GM21576 (cell line): ENCODE data around the gene AMZ2.
A peak's percentile ranks its signal among the peaks of the same experiment; 100 is the strongest.

Experiments
- ATAC-seq: cut with Tn5 transposase; IDR thresholded peaks from one replicate; pipeline ENCODE4 v1.9.1; 2021; ENCODE audit warnings: mild to moderate bottlenecking, moderate library complexity; ENCODE audit not compliant: unreplicated experiment

AMZ2 gene

GRCh38 chr17:68290268-68290954, 42.6 kb downstream of the AMZ2 start:
- ATAC-seq, result no peak

- ATAC-seq, result peak; percentile 33
These were observed 43.4 kb downstream of the AMZ2 start, which contains the start of the genes ARSG and SLC16A6 for GRCh38 chr17:68290955-68291835. Gene ARSG, plus strand, starts transcription at chr17:68291495. Its CDS starts 15,999 bp downstream, at chr17:68307494. Gene SLC16A6, minus strand, starts transcription at chr17:68291127. Its CDS starts 12,807 bp downstream, at chr17:68278320.

- ATAC-seq, result peak; percentile 48
These were observed 44.2 kb downstream of the AMZ2 start for GRCh38 chr17:68291836-68292688.

- ATAC-seq, result no peak
These were observed 44.8 kb downstream of the AMZ2 start for GRCh38 chr17:68292689-68293040.

DNA sequence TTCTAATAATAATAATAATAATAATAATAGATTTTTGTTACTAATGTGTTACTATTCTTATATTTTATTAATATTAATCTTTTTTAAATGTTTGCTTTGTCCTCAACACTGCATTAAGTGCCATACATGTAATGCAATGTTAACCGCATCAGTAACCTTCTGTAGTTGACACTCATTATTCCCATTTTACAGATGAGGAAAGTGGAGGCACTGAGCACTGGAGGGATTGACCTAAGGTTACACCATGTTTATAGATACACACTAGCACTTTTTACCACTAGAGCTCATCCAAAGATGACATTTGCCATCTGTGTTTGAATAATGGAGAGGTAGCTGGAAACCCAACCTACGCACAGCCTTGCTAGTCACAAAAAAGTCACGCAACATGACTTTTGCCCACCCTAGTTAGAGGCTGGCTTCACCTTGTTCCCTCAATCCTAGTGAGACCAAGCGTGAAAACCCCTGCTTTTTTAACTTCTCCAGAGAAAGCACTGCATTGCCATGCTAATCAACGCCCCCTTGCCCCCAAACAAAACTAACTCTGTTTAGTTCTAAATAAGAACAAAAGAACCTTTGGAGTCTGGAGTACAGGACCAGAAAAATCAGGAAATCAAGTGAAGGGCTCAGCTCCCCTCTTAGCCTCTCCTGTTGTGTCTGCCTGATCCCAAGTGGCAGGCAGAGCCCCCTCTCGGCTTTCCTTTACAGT, 45.8 kb downstream of the AMZ2 start:
- ATAC-seq, result no peak

DNA sequence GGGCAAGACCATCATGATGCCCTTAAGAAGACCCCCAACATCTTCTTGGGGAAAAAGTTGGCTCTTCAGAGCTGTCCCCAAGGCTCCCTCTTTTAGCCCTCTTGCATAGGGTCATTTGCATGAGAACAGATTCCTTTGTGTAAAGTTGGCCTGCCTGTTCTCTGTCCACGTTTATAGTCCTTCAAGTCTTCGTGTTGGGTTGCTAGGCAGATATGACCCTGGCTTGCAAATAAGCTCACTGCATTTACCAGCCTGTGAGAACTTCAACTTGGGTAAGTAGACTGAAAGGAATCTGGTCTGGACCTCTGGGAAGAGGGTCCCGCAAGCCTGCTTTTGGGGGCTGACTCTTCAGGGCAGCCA, 46.3 kb downstream of the AMZ2 start:
- no peak for ATAC-seq

- ATAC-seq, result no peak
These were observed 46.8 kb downstream of the AMZ2 start for GRCh38 chr17:68294617-68295016.

GRCh38 chr17:68295086-68295485, 47.2 kb downstream of the AMZ2 start:
- ATAC-seq, result no peak

- no peak for ATAC-seq
These were observed 48.7 kb downstream of the AMZ2 start for GRCh38 chr17:68296217-68297191.

DNA sequence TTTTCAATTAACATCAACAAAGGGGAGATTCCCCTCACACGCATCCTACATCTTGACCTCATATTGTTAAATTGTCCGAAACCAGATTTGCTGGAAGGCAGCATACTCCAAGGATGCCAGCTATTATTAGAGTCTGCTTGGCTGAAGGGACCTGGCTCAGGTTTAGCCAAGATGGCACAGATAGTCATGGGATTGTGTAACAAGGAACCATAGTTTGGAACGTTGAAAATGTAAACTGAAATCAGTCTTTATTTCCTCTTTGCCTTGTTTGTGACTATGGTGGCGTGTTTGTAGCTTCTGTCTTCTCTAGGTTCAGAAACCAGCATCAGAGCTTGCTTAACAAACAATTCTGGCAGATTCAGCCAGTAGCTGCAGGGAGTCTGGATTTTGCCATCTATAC, 49.4 kb downstream of the AMZ2 start:
- ATAC-seq, result no peak

DNA sequence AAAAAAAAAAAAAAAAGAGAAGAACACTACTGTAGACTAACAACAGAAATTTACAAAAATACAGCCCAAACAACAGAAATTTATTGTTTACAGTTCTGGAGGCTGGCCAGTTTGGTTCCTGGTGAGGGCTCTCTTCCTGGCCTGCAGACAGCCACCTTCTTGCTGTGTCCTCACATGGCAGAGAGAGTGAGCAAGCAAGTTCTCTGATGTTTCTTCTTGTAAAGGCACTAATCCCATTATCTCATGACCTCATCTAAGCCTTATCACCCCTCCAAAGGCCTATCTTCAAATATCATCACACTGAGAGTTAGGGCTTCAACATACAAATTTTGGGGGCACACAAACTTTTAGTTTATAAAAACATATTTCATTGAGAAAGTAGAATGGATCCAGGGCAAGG, 50.8 kb downstream of the AMZ2 start:
- ATAC-seq, result no peak

- no peak for ATAC-seq
These were observed 52.0 kb downstream of the AMZ2 start for GRCh38 chr17:68299817-68300216.

- ATAC-seq, result no peak
These were observed 53.7 kb downstream of the AMZ2 start for GRCh38 chr17:68301438-68301959.

- no peak for ATAC-seq
These were observed 54.3 kb downstream of the AMZ2 start for GRCh38 chr17:68302066-68302564.

- no peak for ATAC-seq
These were observed 54.8 kb downstream of the AMZ2 start for GRCh38 chr17:68302666-68303065.

DNA sequence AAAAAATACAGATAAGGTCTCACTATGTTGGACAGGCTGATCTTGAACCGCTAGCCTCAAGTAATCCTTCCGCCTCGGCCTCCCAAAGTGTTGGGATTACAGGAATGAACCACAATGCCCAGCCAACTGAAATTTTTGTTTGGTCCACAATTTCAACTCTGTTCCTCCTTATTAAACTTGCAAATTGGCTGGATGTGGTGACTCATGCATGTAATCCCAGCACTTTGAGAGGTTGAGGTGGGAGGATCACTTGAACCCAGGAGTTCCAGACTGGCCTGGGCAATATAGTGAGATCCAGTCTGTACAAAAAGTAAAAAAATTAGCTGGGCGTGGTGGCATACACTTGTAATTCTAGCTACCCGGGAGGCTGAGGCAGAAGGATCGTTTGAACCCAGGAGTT, 56.9 kb downstream of the AMZ2 start:
- ATAC-seq, result no peak

DNA sequence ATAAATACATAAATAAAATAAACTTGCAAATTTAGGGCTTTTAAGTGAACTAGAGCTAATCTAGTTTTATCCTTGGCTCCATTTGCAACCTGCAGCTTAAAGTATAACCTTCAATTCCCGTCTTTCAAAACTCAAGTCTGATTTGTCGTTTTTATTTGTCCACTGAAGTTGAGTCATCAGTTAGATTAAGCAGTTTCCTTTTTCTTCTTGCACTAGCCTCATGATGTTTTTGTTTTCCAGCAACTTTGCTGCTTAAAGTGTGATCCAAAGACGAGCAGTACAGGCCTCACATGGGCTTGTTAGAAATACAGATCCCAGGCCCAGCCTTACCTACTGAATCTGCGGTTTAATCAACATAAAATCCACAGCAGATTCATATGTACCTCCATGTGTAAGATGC, 57.3 kb downstream of the AMZ2 start:
- no peak for ATAC-seq
